NCI-H1417 treated with DMSO at 0.1 percent for 48 hours (cell line): ENCODE measurements around the gene INTS11.
"Not testable (repeated sequence)": the region's sequence is repeated elsewhere in the genome, so short reads cannot be mapped to it uniquely, and the experiment has no call there.

Experiments used
- DNase-seq: peaks from one replicate; lab custom pipeline; 2025; lab: John Stamatoyannopoulos, UW

Gene INTS11

DNA sequence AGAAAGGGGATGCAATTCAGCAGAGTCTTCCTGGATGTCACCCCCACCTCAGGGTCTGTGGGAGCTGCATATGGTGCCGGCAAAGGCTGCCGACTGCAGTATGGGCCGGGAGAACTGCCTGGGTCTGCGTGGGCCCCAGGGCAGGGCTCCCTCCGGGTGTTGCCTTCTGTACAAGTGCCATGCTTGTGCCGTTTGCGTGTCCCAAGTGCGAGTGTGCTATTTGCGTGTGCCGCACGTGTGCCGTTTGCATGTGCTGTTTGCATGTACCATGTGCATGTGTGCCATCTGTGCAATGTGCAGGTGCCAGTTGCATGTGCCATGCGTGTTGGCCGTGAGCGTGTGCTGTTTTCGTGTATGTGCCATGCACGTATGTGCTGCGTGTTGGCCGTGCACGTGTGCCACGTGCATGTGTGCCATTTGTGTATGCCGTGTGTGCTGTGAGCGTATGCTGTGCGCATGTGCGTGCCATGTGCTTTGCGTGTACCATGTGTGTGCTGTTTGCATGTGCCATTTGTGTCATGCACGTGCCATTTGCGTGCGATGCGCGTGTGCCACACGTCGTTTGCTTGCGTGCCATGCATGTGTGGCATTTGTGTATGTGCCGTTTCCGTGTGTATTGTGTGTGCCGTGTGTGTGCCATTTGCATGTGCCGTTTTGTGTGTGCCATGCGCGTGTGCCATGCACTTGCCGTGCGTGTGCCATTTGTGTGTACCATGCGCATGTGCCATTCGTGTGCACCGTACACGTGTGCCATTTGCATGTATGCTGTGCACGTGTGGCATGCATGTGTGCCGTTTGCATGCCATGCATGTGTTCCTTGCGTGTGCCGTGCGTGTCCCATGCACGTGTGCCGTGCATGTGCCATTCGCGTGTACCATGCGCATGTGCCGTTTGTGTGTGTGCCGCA, 5.1 kb upstream of the INTS11 start:
- DNase-seq = no peak

- DNase-seq = no peak
Measured at GRCh38 chr1:1328254-1328653, 3.8 kb upstream of the INTS11 start.

- DNase-seq = no peak
Measured at GRCh38 chr1:1327291-1327690, 2.8 kb upstream of the INTS11 start.

- DNase-seq = no peak
Measured at GRCh38 chr1:1326075-1326605, 1.7 kb upstream of the INTS11 start.

- DNase-seq = no peak
Measured at GRCh38 chr1:1325288-1326074, 1.0 kb upstream of the INTS11 start.

DNA sequence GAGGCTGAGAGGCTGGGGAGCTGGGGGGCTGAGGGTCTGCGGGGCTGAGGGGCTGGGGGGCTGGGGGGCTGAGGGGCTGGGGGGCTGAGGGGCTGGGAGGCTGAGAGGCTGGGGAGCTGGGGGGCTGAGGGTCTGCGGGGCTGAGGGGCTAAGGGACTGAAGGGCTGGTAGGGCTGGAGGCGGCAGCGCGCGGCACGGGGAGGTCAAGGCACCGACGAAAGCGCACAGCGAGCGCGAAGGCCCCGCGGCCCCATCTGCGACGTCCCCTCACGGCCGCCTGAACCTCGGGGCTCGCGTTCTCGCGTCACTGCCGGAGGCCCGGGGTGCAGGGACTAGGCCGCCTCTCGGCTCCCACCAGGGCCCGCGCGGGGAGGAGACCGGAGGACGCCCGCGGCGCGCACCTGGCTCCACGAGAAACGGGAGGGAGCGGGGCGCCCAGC, 356 bp downstream of the INTS11 start:
- no peak for DNase-seq

DNA sequence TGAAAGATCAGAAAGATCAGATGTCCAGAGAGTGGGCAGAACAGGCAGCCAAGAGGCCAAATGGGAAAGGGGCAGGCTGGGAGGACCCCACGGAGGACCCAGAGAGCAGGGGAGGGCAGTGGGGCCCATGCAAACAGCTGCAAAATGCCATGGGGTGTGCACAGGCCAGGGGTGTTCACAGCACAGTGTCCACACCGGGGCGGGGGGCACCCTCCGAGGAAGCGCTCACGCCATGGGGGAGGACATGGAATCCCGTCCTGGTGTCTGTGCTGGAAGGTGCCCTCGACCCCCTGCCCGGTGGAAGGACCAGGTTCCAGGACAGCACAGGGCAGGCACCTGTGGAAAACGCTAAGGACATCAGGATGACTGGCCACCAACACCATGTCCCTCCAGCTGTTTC, 1.5 kb downstream of the INTS11 start:
- no peak for DNase-seq

GRCh38 chr1:1322418-1322817, 2.0 kb downstream of the INTS11 start:
- no peak for DNase-seq

- DNase-seq = no peak
Measured at GRCh38 chr1:1321477-1321876, 3.0 kb downstream of the INTS11 start.

DNA sequence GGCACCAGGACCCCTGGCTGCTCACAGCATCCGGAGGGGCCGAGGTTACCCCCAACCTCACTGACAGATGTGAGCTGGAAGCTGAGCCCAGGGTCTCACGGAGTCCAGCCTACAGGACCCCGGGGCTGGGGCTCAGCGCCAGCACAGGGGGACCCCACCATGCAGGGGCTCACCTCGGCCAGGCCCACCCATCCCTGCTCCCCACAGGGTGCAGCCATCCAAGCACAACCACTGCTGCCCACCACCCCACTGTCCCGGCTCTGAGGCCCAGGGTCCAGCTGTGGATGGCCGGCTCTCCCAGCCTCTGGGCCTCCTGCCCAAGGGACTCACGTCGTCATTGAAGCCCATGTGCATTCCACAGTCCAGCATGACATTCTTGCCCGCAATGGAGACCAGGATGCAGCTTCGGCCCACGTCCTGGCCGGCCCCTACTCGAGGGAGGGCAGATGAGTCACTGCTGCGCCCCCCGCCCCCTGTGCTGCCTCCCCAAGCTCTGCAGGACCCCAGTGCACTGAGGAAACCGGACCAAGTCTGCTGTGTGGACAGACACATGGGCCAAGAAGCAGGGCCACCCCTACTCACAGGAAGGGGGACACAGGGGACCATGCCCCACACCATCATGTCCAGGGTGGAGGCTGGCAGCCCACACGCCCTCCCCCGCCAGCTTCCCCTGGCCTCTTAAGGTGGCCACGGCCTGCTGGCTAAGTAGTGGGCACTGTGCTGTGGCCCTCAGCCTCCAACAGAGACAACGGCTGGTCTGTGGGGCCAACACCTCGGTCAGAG, 3.6 kb downstream of the INTS11 start:
- DNase-seq = no peak

DNA sequence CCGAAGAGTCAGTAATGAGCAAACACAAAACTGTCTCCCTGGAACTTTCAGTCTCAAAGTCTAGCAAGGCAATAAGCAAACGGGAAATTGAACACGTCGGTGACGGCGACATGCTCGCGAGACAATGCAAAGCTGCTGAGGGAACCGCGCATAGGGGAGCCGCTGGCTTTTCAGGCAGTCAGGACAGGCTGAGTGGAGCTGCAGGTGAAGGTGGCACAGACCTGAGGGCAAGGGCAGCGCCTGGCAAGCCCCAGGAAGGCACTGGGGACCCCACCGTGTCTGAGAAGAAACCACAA, 4.9 kb downstream of the INTS11 start:
- no peak for DNase-seq

DNA sequence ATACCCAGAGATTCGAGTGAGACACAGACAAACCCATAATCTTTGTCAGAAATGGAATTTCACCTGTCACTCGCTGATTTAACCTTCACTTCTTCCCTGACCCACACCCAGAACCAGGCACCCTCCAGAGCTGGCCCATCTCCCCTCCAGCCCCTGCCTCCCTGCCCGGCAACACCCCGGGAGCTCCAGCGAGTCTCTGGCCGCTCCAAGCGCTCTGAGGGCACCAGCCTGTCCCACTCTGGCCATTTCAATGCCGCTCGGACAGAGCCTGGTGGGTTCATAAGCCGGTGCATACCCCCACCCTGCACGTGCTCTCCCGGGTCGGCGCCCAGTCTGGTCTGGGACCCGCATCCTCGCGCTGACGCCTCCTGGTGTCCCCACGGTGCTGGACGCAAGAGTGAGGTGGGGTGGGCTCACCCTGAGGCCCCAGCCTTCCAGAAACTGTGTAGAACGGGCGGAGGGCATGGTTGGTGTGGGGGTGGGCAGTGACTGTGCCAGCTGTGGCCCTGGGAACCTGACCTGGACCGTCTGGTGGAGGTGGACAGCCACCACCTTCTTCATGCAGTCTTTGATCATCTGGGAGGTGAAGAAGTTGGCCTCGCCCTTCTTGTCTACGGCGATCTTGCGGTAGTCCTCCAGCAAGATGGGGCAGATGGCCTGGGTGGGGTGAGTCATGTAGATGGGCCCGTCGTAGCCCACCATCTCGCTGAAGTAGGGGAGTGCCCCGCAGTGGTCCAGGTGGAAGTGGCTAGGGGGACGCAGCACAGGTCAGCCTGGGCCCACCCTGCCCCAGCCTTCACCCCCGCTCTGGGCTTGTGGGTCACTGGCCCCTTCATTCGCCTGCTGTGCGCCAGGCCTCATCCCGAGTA, 5.4 kb downstream of the INTS11 start:
- no peak for DNase-seq

- no peak for DNase-seq
Measured at GRCh38 chr1:1318131-1318652, 6.3 kb downstream of the INTS11 start.

DNA sequence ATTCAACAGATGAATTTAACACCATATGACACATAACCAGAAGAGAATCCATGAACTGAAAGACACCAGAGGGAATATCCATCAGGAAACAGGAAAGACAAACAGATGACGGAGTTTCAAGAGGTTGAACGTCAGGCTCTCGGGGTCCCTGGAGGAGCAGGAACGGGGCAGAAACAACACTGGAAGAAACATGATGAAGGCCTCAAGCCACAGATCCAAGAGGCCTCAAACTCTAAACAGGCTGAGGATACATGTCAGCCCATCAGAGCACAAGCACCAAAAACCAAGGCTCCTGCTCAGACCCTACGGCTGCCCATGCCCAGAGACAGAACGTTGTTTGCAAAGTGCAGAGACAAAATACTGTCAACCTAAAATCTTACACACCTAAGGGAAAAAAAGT, 7.0 kb downstream of the INTS11 start:
- no peak for DNase-seq

DNA sequence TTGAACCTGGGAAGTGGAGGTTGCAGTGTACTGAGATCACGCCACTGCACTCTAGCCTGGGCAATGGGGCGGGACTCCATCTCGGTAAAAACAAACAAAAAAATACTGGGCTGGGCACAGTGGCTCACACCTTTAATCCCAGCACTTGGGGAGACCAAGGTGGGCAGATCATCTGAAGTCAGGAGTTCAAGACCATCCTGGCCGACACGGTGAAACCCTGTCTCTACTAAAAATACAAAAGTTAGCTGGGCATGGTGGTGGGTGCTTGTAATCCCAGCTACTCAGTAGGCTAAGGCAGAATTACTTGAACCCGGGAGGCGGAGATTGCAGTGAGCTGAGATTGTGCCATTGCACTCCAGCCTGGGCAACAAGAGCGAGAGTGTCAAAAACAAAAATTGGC, 8.3 kb downstream of the INTS11 start:
- DNase-seq = not testable (repeated sequence)

DNA sequence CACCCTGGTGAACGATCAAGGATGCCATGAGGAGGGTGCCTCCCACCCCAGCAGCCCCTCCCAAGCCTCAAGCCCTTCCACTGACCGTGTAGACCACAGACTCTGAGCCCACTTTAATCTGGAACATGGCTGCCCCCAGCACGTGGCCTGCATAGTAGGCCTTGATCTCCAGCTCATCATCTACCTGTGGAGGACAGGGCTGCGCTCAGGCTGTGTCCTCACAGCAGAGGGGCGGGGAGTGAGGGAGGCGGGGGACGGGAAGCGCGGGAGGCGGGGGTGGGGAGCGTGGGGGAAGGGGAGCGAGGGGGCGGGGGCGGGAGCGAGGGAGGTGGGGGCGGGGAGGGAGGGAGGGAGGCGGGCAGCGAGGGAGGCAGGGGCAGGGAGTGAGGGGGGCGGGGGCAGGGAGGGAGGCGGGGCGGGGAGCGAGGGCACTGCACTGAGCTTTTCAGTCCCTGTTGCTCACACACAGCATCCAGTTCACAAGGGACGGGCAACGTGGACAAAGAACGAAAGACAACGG, 9.0 kb downstream of the INTS11 start:
- no peak for DNase-seq

- DNase-seq = no peak
Measured at GRCh38 chr1:1314678-1315335, 9.7 kb downstream of the INTS11 start.

DNA sequence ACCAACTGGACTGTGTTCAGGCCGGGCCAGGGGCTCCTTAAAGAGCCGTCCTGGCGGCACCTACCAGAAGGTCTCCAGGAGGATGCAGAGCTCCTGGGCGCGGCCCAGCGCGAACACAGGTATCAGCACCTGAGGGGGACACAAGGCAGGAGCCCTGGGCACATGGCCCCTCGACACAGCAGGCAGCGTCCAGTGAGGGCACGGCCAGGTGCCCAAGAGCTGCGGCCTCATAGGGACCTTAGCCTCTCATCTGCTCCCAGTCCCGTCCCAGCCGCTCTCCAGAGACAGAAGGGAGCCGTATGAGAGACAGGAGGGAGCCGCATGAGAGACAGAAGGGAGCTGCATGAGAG, 10.2 kb downstream of the INTS11 start:
- DNase-seq = no peak

DNA sequence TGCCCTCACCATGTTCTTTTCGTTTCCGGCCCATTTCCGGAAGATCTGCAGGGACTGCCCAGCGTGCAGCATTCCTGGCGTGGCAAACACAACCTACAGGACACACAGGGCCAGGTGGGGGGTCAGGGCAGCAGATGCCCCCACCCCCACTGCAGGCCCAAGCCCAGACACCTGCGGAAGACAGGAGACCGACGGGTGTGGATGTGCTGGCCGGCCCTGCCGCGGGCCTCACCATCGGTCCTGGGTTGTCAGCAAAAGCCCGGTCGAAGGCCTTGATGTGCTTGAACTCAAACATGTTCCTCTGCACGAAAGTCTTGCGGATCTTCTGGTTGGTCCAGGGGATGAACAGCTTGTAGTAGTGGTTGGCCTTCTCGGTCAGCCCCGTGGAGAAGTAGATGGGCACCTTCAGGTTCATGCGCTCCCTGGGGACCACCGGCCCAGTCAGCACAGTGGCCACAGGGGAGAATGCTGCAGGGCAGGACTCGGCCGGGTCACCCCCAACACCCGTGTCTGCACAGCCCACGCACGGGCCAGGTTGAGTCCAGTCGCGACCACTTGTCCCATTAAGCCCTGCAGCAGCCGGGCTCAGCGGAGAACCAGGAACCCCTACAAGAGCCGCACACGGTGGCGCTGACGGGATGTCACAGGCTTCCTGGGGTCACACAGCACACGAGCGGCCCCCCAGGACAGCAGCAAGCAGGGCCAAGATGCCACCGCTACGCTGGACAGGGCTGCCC, 10.8 kb downstream of the INTS11 start:
- DNase-seq = no peak
